ENCODE measurements around the gene CCDC40.

CCDC40 gene

DNA sequence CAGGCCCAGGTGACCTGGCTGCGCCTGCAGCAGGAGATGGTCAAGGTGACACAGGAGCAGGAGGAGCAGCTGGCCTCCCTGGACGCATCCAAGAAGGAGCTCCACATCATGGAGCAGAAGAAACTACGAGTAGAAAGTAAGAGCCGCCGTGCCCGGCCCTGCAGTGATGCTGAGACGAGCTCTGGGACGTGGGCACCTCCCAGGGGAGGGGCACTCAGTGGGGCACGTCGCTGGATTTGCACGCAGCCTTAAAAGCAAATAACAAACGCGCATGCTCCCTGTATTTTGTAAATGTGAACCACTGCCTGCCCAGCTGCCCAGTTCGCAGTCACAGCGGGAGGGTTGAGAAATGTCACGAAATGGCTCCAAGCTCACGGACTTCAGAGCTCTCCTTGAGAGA lies 49.6 kb downstream of the CCDC40 start:
- Histone ChIP-seq H2BK15ac (ENCODE audit: low read length) (no peak overlapping the region), H3K14ac (ENCODE audit: low read length) (no peak overlapping the region), H3K4me1 (ENCODE audit: control insufficient read depth in 2 of 2, insufficient read depth in 1 of 2, low read depth in 1 of 2, low read length in 2 of 2) (no peaks in the 10 kb centered on the region), H3K27me3 (ENCODE audit: control insufficient read depth in 3 of 3, insufficient read depth in 3 of 3, low read depth in 1 of 3, low read length in 3 of 3) (no peaks in the 10 kb centered on the region), H2BK12ac (ENCODE audit: low read length) (no peak overlapping the region), H3K18ac (ENCODE audit: low read length) (no peak overlapping the region), H4K8ac (ENCODE audit: low read depth, low read length) (no peak overlapping the region), H3K9ac (ENCODE audit: low read depth, low read length, poor library complexity) (no peak overlapping the region), H2AFZ (ENCODE audit: low read length) (no peak overlapping the region), H2BK120ac (ENCODE audit: low read depth, low read length) (no peak overlapping the region), H4K91ac (ENCODE audit: low read depth, low read length, poor library complexity) (no peak overlapping the region), H3K27ac (replicated peaks; ENCODE audit: low read length) (no peak overlapping the region), H3K9me3 (replicated peaks in 1 of 2; ENCODE audit: control insufficient read depth in 2 of 2, insufficient read depth in 1 of 2, low read depth in 1 of 2, low read length in 2 of 2) (no peaks in the 10 kb centered on the region), H3K36me3 (replicated peaks in 1 of 2; ENCODE audit: control insufficient read depth in 2 of 2, insufficient read depth in 2 of 2, low read length in 2 of 2) (peaks cover 0 to 12% of the 10 kb centered on the region in 2 donors), H3K4ac (ENCODE audit: low read length) (no peak overlapping the region), H3K4me2 (ENCODE audit: insufficient read depth, low read length, poor library complexity, severe bottlenecking) (no peak overlapping the region), H2BK5ac (ENCODE audit: low read length) (no peak overlapping the region), H3K79me1 (ENCODE audit: low read depth, low read length) (no peaks in the 10 kb centered on the region), H2AK5ac (ENCODE audit: low read depth, low read length) (no peak overlapping the region), H3K23ac (ENCODE audit: low read depth, low read length, poor library complexity) (peak overlapping the region; percentile 61), H3K4me3 (ENCODE audit: low read length in 2 of 2) (no peak overlapping the region)
- DNase-seq (ENCODE audit: low spot score) = no peak
- WGBS, 2 donors (ENCODE audit: extremely low coverage in 2 of 2, insufficient read length in 2 of 2, insufficient replicate concordance in 1 of 2) = no CpG with 5 or more reads among the region's 17 CpGs

DNA sequence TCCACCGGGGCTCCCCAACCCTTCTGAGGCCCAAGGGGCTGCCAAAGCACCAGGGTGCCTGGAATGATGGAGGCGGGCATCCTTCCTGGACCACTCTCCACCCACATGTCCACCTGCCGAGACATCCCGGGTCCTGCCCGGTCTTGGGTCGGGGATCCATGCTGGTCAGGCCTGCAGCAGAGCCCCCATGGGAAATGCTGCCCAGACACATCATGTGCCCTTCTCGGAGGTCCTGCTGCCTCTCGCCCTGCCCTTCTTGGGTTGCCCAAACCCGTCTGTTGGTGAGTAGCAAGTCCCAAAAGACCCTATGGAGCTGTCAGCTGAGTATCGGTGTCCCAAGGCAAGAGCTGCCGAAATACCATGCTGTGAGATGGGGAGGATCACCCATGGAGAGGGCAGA lies 50.2 kb downstream of the CCDC40 start:
- Histone ChIP-seq H3K4me1 (ENCODE audit: control insufficient read depth in 2 of 2, insufficient read depth in 1 of 2, low read depth in 1 of 2, low read length in 2 of 2) (no peaks in the 10 kb centered on the region), H3K27ac (replicated peaks; ENCODE audit: low read length) (no peak overlapping the region), H4K8ac (ENCODE audit: low read depth, low read length) (no peak overlapping the region), H2BK120ac (ENCODE audit: low read depth, low read length) (no peak overlapping the region), H4K91ac (ENCODE audit: low read depth, low read length, poor library complexity) (no peak overlapping the region), H3K18ac (ENCODE audit: low read length) (no peak overlapping the region), H3K79me1 (ENCODE audit: low read depth, low read length) (no peaks in the 10 kb centered on the region), H3K36me3 (replicated peaks in 1 of 2; ENCODE audit: control insufficient read depth in 2 of 2, insufficient read depth in 2 of 2, low read length in 2 of 2) (peaks cover 0 to 12% of the 10 kb centered on the region in 2 donors), H3K4me2 (ENCODE audit: insufficient read depth, low read length, poor library complexity, severe bottlenecking) (no peak overlapping the region), H2AFZ (ENCODE audit: low read length) (no peak overlapping the region), H3K4me3 (ENCODE audit: low read length in 2 of 2) (no peak overlapping the region), H2AK5ac (ENCODE audit: low read depth, low read length) (peak overlapping the region; percentile 24), H2BK12ac (ENCODE audit: low read length) (no peak overlapping the region), H3K23ac (ENCODE audit: low read depth, low read length, poor library complexity) (no peak overlapping the region), H3K4ac (ENCODE audit: low read length) (no peak overlapping the region), H3K27me3 (ENCODE audit: control insufficient read depth in 3 of 3, insufficient read depth in 3 of 3, low read depth in 1 of 3, low read length in 3 of 3) (no peaks in the 10 kb centered on the region), H3K9ac (ENCODE audit: low read depth, low read length, poor library complexity) (no peak overlapping the region), H3K14ac (ENCODE audit: low read length) (no peak overlapping the region), H3K9me3 (replicated peaks in 1 of 2; ENCODE audit: control insufficient read depth in 2 of 2, insufficient read depth in 1 of 2, low read depth in 1 of 2, low read length in 2 of 2) (no peaks in the 10 kb centered on the region), H2BK5ac (ENCODE audit: low read length) (no peak overlapping the region), H2BK15ac (ENCODE audit: low read length) (no peak overlapping the region)
- no CpG with 5 or more reads among the region's 11 CpGs for WGBS, 2 donors (ENCODE audit: extremely low coverage in 2 of 2, insufficient read length in 2 of 2, insufficient replicate concordance in 1 of 2)
- no peak for DNase-seq (ENCODE audit: low spot score)

DNA sequence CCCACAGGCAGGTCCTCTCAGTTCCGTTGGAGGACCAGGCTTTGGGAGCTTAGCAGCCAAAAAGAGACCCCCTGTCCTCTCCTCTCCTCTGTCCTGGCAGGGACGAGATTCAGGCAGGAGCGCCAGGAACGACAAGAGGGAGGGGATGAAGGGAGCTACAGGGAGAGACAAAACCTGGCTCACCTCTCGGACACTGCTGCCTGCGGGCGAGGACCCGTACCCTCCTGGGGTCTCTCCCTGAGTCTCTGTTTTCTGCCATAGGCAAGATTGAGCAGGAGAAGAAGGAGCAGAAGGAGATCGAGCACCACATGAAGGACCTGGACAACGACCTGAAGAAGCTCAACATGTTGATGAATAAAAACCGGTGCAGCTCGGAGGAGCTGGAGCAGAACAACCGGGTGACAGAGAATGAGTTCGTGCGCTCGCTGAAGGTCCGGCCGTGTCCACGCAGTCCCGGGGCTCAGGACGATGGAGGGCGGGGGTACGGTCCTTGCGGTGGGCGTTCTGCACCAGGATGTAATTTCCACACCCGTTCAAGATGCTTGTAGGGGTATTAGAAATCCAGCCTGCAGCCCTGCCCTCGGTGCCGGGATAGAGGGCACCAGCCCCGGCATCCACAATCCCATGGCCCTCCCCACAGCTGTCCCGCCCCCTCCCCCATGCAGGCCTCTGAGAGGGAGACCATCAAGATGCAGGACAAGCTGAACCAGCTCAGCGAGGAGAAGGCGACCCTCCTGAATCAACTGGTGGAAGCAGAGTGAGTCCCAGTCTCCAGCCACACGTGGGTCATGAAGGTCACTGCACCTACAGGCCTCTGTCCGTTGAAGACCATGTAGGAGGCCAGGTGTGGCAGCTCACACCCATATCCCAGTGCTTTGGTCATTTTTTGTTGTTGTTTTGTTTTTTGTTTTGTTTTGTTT lies 51.2 kb downstream of the CCDC40 start:
- Histone ChIP-seq H3K79me1 (ENCODE audit: low read depth, low read length) (no peaks in the 10 kb centered on the region), H2AFZ (ENCODE audit: low read length) (no peak overlapping the region), H4K8ac (ENCODE audit: low read depth, low read length) (no peak overlapping the region), H3K27me3 (ENCODE audit: control insufficient read depth in 3 of 3, insufficient read depth in 3 of 3, low read depth in 1 of 3, low read length in 3 of 3) (no peaks in the 10 kb centered on the region), H3K4ac (ENCODE audit: low read length) (no peak overlapping the region), H4K91ac (ENCODE audit: low read depth, low read length, poor library complexity) (no peak overlapping the region), H2BK12ac (ENCODE audit: low read length) (no peak overlapping the region), H3K23ac (ENCODE audit: low read depth, low read length, poor library complexity) (peak overlapping the region; percentile 63), H2AK5ac (ENCODE audit: low read depth, low read length) (no peak overlapping the region), H3K4me1 (ENCODE audit: control insufficient read depth in 2 of 2, insufficient read depth in 1 of 2, low read depth in 1 of 2, low read length in 2 of 2) (no peaks in the 10 kb centered on the region), H3K9me3 (replicated peaks in 1 of 2; ENCODE audit: control insufficient read depth in 2 of 2, insufficient read depth in 1 of 2, low read depth in 1 of 2, low read length in 2 of 2) (no peaks in the 10 kb centered on the region), H3K18ac (ENCODE audit: low read length) (no peak overlapping the region), H3K36me3 (replicated peaks in 1 of 2; ENCODE audit: control insufficient read depth in 2 of 2, insufficient read depth in 2 of 2, low read length in 2 of 2) (peaks cover 0 to 12% of the 10 kb centered on the region in 2 donors), H2BK15ac (ENCODE audit: low read length) (no peak overlapping the region), H2BK5ac (ENCODE audit: low read length) (no peak overlapping the region), H3K27ac (replicated peaks; ENCODE audit: low read length) (no peak overlapping the region), H3K9ac (ENCODE audit: low read depth, low read length, poor library complexity) (no peak overlapping the region), H3K14ac (ENCODE audit: low read length) (no peak overlapping the region), H3K4me3 (ENCODE audit: low read length in 2 of 2) (no peak overlapping the region), H2BK120ac (ENCODE audit: low read depth, low read length) (no peak overlapping the region), H3K4me2 (ENCODE audit: insufficient read depth, low read length, poor library complexity, severe bottlenecking) (no peak overlapping the region)
- no peak for DNase-seq (ENCODE audit: low spot score)
- WGBS, 2 donors (ENCODE audit: extremely low coverage in 2 of 2, insufficient read length in 2 of 2, insufficient replicate concordance in 1 of 2) = no CpG with 5 or more reads among the region's 34 CpGs

DNA sequence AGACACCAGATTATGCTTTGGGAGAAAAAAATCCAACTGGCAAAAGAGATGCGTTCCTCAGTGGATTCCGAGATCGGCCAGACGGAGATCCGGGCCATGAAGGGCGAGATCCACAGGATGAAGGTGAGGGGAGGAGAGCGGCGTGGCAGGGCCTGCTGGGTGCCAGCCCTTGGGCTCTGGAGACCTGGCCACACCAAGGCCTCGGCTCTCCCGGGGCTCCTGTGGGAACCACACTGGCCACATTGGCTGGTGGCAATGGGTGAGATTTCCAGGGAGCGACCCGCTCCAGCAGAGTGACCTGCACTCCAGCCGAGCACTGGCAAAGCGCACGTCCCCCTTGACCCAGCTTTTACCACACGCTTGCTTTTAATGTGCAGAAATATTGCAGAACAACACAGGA lies 53.3 kb downstream of the CCDC40 start:
- Histone ChIP-seq H3K18ac (ENCODE audit: low read length) (no peak overlapping the region), H2BK120ac (ENCODE audit: low read depth, low read length) (no peak overlapping the region), H4K8ac (ENCODE audit: low read depth, low read length) (no peak overlapping the region), H3K27ac (replicated peaks; ENCODE audit: low read length) (no peak overlapping the region), H3K4me3 (ENCODE audit: low read length in 2 of 2) (no peak overlapping the region), H3K9ac (ENCODE audit: low read depth, low read length, poor library complexity) (no peak overlapping the region), H3K4me2 (ENCODE audit: insufficient read depth, low read length, poor library complexity, severe bottlenecking) (no peak overlapping the region), H4K91ac (ENCODE audit: low read depth, low read length, poor library complexity) (no peak overlapping the region), H3K9me3 (replicated peaks in 1 of 2; ENCODE audit: control insufficient read depth in 2 of 2, insufficient read depth in 1 of 2, low read depth in 1 of 2, low read length in 2 of 2) (no peaks in the 10 kb centered on the region), H3K4ac (ENCODE audit: low read length) (no peak overlapping the region), H2BK5ac (ENCODE audit: low read length) (no peak overlapping the region), H3K27me3 (ENCODE audit: control insufficient read depth in 3 of 3, insufficient read depth in 3 of 3, low read depth in 1 of 3, low read length in 3 of 3) (no peaks in the 10 kb centered on the region), H2AFZ (ENCODE audit: low read length) (no peak overlapping the region), H3K79me1 (ENCODE audit: low read depth, low read length) (no peaks in the 10 kb centered on the region), H2AK5ac (ENCODE audit: low read depth, low read length) (no peak overlapping the region), H3K14ac (ENCODE audit: low read length) (no peak overlapping the region), H2BK15ac (ENCODE audit: low read length) (no peak overlapping the region), H2BK12ac (ENCODE audit: low read length) (no peak overlapping the region), H3K36me3 (replicated peaks in 1 of 2; ENCODE audit: control insufficient read depth in 2 of 2, insufficient read depth in 2 of 2, low read length in 2 of 2) (peaks cover 0 to 9% of the 10 kb centered on the region in 2 donors), H3K23ac (ENCODE audit: low read depth, low read length, poor library complexity) (no peak overlapping the region), H3K4me1 (ENCODE audit: control insufficient read depth in 2 of 2, insufficient read depth in 1 of 2, low read depth in 1 of 2, low read length in 2 of 2) (no peaks in the 10 kb centered on the region)
- WGBS, 2 donors (ENCODE audit: extremely low coverage in 2 of 2, insufficient read length in 2 of 2, insufficient replicate concordance in 1 of 2) = no CpG with 5 or more reads among the region's 16 CpGs
- DNase-seq (ENCODE audit: low spot score) = no peak

Data from neuronal stem cell (in vitro differentiated cells).